Measurements from ENCODE around the gene TSPAN15. TPM values are rescaled to one million over a fixed set of nuclear protein-coding genes. Genes with fewer than 3 reads are reported as not detected.

The TSPAN15 gene
- 0.97 and 1.6 TPM in 2 replicates for total RNA-seq (2014; rRNA removed; shearing (Covaris generic); ENCODE audit: low replicate concordance)

DNA sequence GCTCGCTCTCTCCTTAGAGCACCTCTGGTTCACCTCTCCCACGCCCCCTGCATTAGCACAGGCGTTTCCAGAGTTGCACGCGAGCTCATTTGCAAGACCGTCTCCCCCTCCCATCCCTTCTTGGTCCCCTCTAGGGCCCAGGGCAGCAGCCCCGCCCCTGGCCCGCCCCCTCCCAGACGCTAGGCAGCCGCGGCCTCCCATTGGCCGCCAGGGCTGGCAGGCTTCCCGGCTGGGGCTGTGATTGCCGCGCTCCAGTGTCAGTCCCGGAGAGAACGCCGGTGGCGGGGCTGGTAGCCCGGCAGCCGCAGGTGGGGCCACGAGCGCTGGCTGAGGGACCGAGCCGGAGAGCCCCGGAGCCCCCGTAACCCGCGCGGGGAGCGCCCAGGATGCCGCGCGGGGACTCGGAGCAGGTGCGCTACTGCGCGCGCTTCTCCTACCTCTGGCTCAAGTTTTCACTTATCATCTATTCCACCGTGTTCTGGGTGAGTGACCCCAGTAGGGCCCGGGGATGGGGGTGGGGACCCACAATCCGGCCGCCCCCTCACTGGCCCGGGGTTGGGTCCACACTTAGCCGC is at the start of gene TSPAN15:
Gene TSPAN15, plus strand, starts transcription at position 257 of the 575 bp plus-strand sequence. Its CDS starts 130 bp downstream, at position 387.
- peak; percentile 87 for DNase-seq
- Histone ChIP-seq H3K9ac (ENCODE audit: low read length) (peak within 1 kb of the TSS; percentile 54), H3K4me2 (ENCODE audit: low read depth, low read length, poor library complexity, severe bottlenecking) (peak within 1 kb of the TSS; percentile 73), H3K4me3 (ENCODE audit: low read length) (peak within 1 kb of the TSS; percentile 72), H3K27me3 (ENCODE audit: low read length) (no peaks in the 10 kb centered on the region), H2AFZ (ENCODE audit: low read length) (peak within 1 kb of the TSS; percentile 71; the same call in 1 of the 2 replicates), H3K36me3 (ENCODE audit: insufficient read depth, low read length) (no peaks in the 10 kb centered on the region), H3K9me2 (replicated peaks; ENCODE audit: insufficient read depth, low read length) (no peaks in the 10 kb centered on the region), H3K4me1 (ENCODE audit: low read length) (peaks cover 4% of the 10 kb centered on the region), H3K9me3 (ENCODE audit: low read length) (no peaks in the 10 kb centered on the region), H3K27ac (ENCODE audit: low read length) (no peak within 1 kb of the TSS), H4K20me1 (ENCODE audit: insufficient read depth, low read depth, low read length) (no peaks in the 10 kb centered on the region), H3K79me2 (ENCODE audit: low read length) (no peaks in the 10 kb centered on the region)

DNA sequence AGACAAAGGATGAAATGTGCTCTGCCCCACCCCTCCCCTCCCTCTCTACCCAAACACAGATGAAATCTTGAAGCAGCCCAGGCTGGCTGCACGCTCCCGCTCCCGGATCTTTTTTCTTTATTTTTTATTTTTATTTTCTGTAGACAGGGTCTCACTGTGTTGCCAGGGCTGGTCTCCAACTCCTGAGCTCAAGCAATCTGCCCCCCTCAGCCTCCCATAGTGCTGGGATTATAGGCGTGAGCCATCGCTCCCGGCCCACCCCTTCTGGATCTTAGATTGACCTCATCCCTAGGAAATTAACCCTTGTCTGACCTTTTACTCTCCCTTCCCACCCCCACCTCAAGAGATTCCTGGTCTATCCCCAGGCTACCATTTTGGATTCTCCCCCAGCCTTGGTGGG is 48.9 kb upstream of the TSPAN15 start:
- no peak overlapping the region for H3K27ac ChIP-seq (ENCODE audit: low read length)
- H3K36me3 ChIP-seq (ENCODE audit: insufficient read depth, low read length): peaks cover 26% of the 10 kb centered on the region
- H3K27me3 ChIP-seq (ENCODE audit: low read length): no peaks in the 10 kb centered on the region
- H3K4me1 ChIP-seq (ENCODE audit: low read length): peaks cover 18% of the 10 kb centered on the region
- no peak overlapping the region for H3K9ac ChIP-seq (ENCODE audit: low read length)
- H3K9me2 ChIP-seq (replicated peaks; ENCODE audit: insufficient read depth, low read length): no peaks in the 10 kb centered on the region
- DNase-seq: no peak
- H3K4me2 ChIP-seq (ENCODE audit: low read depth, low read length, poor library complexity, severe bottlenecking): no peak overlapping the region
- no peaks in the 10 kb centered on the region for H4K20me1 ChIP-seq (ENCODE audit: insufficient read depth, low read depth, low read length)
- no peak overlapping the region for H2AFZ ChIP-seq (ENCODE audit: low read length)
- H3K79me2 ChIP-seq (ENCODE audit: low read length): no peaks in the 10 kb centered on the region
- no peaks in the 10 kb centered on the region for H3K9me3 ChIP-seq (ENCODE audit: low read length)
- H3K4me3 ChIP-seq (ENCODE audit: low read length): no peak overlapping the region

DNA sequence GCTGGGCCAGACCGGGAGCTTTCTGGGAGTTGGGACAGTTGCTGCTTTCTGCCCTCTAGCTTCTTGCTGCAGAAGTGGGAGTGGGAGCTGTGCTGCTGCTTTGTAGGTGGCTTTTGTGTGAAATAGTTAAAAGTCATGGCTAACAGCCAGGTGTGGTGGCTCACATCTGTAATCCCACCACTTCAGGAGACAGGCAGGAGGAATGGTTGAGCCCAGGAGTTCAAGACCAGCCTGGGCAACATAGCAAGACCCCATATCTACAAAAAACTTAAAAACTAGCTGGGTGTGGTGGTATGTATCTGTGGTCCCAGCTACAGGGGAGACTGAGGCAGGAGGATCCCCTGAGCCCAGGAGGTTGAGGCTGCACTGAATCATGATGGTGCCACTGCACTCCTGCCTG is 48.2 kb upstream of the TSPAN15 start:
- peaks cover 22% of the 10 kb centered on the region for H3K36me3 ChIP-seq (ENCODE audit: insufficient read depth, low read length)

DNA sequence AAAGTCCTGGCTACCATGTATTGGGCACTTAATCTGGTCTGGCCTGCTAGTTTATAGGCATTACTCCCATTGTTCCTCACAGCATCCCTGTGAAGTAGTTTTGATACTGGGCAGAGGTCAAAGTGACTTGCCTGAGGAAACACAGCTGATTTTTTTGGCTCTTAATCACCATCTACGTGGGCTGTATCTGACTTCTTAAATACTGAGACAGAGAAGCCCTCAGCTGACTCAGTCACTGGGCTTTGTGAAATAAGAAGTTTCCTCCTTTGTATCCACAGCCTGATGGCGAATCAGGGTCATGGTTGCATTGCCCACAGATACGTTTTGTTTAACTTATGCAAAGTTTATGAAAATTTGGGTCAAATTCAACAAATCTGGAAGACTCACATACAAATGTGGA is 47.7 kb upstream of the TSPAN15 start:
- H3K27ac ChIP-seq (ENCODE audit: low read length): peak overlapping the region; percentile 38
- H3K36me3 ChIP-seq (ENCODE audit: insufficient read depth, low read length): peaks cover 19% of the 10 kb centered on the region
- H2AFZ ChIP-seq (ENCODE audit: low read length): no peak overlapping the region
- no peak overlapping the region for H3K9ac ChIP-seq (ENCODE audit: low read length)
- no peaks in the 10 kb centered on the region for H3K79me2 ChIP-seq (ENCODE audit: low read length)
- H3K27me3 ChIP-seq (ENCODE audit: low read length): no peaks in the 10 kb centered on the region
- H3K9me2 ChIP-seq (replicated peaks; ENCODE audit: insufficient read depth, low read length): no peaks in the 10 kb centered on the region
- H3K4me3 ChIP-seq (ENCODE audit: low read length): no peak overlapping the region
- H3K4me2 ChIP-seq (ENCODE audit: low read depth, low read length, poor library complexity, severe bottlenecking): no peak overlapping the region
- DNase-seq: peak; percentile 59
- no peaks in the 10 kb centered on the region for H4K20me1 ChIP-seq (ENCODE audit: insufficient read depth, low read depth, low read length)
- H3K9me3 ChIP-seq (ENCODE audit: low read length): no peaks in the 10 kb centered on the region
- H3K4me1 ChIP-seq (ENCODE audit: low read length): peaks cover 29% of the 10 kb centered on the region

More for the DNA sequence above, 48.2 kb upstream of the TSPAN15 start:
- H3K9me3 ChIP-seq (ENCODE audit: low read length): no peaks in the 10 kb centered on the region
- H3K9me2 ChIP-seq (replicated peaks; ENCODE audit: insufficient read depth, low read length): no peaks in the 10 kb centered on the region
- H3K27me3 ChIP-seq (ENCODE audit: low read length): no peaks in the 10 kb centered on the region
- no peaks in the 10 kb centered on the region for H4K20me1 ChIP-seq (ENCODE audit: insufficient read depth, low read depth, low read length)
- no peak overlapping the region for H3K4me2 ChIP-seq (ENCODE audit: low read depth, low read length, poor library complexity, severe bottlenecking)
- no peak overlapping the region for H3K4me3 ChIP-seq (ENCODE audit: low read length)
- H3K79me2 ChIP-seq (ENCODE audit: low read length): no peaks in the 10 kb centered on the region
- DNase-seq: no peak
- no peak overlapping the region for H3K9ac ChIP-seq (ENCODE audit: low read length)
- H3K4me1 ChIP-seq (ENCODE audit: low read length): peaks cover 25% of the 10 kb centered on the region
- peak overlapping the region; percentile 38 for H3K27ac ChIP-seq (ENCODE audit: low read length)
- H2AFZ ChIP-seq (ENCODE audit: low read length): no peak overlapping the region

DNA sequence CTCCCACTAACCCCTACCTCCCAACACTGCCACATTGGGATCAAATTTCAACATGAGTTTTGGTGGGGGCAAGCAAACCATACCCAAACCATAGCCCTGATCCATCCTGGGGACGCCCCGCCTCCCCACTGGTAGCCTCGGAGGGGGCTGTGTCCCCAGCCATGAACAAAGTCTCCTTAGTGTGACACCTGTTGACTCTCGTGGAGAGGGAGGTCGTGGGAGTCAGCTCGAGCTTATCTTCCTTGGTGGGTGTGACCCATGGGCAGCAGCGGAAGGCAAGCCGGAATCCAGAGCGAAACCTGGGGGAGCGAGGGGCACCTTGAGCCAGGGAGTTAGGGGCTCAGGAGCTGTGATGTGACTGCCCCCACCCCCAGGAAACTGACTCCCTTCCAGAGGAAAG is 46.5 kb upstream of the TSPAN15 start:
- H4K20me1 ChIP-seq (ENCODE audit: insufficient read depth, low read depth, low read length): no peaks in the 10 kb centered on the region
- no peaks in the 10 kb centered on the region for H3K9me3 ChIP-seq (ENCODE audit: low read length)
- no peaks in the 10 kb centered on the region for H3K9me2 ChIP-seq (replicated peaks; ENCODE audit: insufficient read depth, low read length)
- no peak overlapping the region for H3K27ac ChIP-seq (ENCODE audit: low read length)
- DNase-seq: no peak
- peaks cover 14% of the 10 kb centered on the region for H3K36me3 ChIP-seq (ENCODE audit: insufficient read depth, low read length)
- H3K9ac ChIP-seq (ENCODE audit: low read length): no peak overlapping the region
- H3K79me2 ChIP-seq (ENCODE audit: low read length): no peaks in the 10 kb centered on the region
- no peak overlapping the region for H3K4me3 ChIP-seq (ENCODE audit: low read length)
- no peak overlapping the region for H2AFZ ChIP-seq (ENCODE audit: low read length)
- H3K4me2 ChIP-seq (ENCODE audit: low read depth, low read length, poor library complexity, severe bottlenecking): no peak overlapping the region
- H3K27me3 ChIP-seq (ENCODE audit: low read length): no peaks in the 10 kb centered on the region
- H3K4me1 ChIP-seq (ENCODE audit: low read length): peaks cover 38% of the 10 kb centered on the region

DNA sequence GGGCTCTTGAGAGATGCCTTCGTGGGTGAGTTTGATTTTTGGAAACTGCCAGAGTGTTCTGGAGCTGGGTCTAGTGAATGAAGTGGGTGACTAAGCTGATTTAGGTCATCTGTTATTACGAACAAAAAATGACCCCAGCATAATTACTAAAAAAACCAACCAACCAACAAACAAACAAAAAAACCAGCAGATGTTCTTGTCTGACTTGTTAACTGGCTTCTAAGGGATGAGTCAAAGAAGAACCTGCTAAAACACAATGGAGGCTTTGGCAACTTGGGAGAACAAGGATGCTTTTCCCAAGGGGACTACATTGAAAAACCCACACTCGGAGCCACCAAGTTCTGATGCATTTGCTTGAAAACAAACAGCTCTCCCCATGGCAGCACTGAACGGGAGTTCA is 46.0 kb upstream of the TSPAN15 start:
- H4K20me1 ChIP-seq (ENCODE audit: insufficient read depth, low read depth, low read length): no peaks in the 10 kb centered on the region
- H3K9me3 ChIP-seq (ENCODE audit: low read length): no peaks in the 10 kb centered on the region
- no peaks in the 10 kb centered on the region for H3K9me2 ChIP-seq (replicated peaks; ENCODE audit: insufficient read depth, low read length)
- no peak for DNase-seq
- no peak overlapping the region for H3K9ac ChIP-seq (ENCODE audit: low read length)
- H3K4me3 ChIP-seq (ENCODE audit: low read length): no peak overlapping the region
- H3K27ac ChIP-seq (ENCODE audit: low read length): no peak overlapping the region
- H3K4me2 ChIP-seq (ENCODE audit: low read depth, low read length, poor library complexity, severe bottlenecking): no peak overlapping the region
- H3K79me2 ChIP-seq (ENCODE audit: low read length): no peaks in the 10 kb centered on the region
- H2AFZ ChIP-seq (ENCODE audit: low read length): no peak overlapping the region
- peaks cover 10% of the 10 kb centered on the region for H3K36me3 ChIP-seq (ENCODE audit: insufficient read depth, low read length)
- H3K4me1 ChIP-seq (ENCODE audit: low read length): peaks cover 41% of the 10 kb centered on the region
- H3K27me3 ChIP-seq (ENCODE audit: low read length): no peaks in the 10 kb centered on the region

DNA sequence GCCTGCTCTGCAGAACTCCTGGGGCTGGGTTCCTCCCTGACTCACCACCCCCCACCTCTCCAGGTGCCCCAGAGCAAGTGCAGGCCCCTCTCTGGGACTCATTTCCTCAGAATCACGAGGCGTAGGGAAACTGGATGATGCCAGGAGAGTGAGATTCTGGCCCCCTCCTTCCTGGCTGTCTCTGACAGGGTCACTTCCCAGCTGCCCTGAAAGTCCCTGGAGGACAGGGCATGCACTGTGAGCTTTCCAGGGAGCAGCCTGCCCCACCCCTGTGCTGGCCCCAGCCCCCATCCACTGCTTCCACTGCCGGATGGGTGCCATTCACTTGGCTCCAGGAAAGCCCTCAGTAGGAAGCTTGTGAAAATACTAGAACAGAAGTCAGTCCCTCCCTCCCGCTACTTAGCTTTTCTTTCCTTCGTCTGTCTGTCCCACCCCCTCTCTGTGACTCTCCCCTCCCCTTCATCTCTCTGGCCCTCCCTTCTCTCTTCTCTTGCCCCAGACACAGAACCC is 44.9 kb upstream of the TSPAN15 start:
- Histone ChIP-seq H3K9me2 (replicated peaks; ENCODE audit: insufficient read depth, low read length) (no peaks in the 10 kb centered on the region), H3K4me2 (ENCODE audit: low read depth, low read length, poor library complexity, severe bottlenecking) (no peak overlapping the region), H4K20me1 (ENCODE audit: insufficient read depth, low read depth, low read length) (no peaks in the 10 kb centered on the region), H3K79me2 (ENCODE audit: low read length) (no peaks in the 10 kb centered on the region), H3K27me3 (ENCODE audit: low read length) (no peaks in the 10 kb centered on the region), H3K27ac (ENCODE audit: low read length) (no peak overlapping the region), H3K4me1 (ENCODE audit: low read length) (peaks cover 41% of the 10 kb centered on the region), H3K9ac (ENCODE audit: low read length) (no peak overlapping the region), H2AFZ (ENCODE audit: low read length) (no peak overlapping the region), H3K4me3 (ENCODE audit: low read length) (no peak overlapping the region), H3K9me3 (ENCODE audit: low read length) (no peaks in the 10 kb centered on the region), H3K36me3 (ENCODE audit: insufficient read depth, low read length) (peaks cover 5% of the 10 kb centered on the region)
- no peak for DNase-seq

DNA sequence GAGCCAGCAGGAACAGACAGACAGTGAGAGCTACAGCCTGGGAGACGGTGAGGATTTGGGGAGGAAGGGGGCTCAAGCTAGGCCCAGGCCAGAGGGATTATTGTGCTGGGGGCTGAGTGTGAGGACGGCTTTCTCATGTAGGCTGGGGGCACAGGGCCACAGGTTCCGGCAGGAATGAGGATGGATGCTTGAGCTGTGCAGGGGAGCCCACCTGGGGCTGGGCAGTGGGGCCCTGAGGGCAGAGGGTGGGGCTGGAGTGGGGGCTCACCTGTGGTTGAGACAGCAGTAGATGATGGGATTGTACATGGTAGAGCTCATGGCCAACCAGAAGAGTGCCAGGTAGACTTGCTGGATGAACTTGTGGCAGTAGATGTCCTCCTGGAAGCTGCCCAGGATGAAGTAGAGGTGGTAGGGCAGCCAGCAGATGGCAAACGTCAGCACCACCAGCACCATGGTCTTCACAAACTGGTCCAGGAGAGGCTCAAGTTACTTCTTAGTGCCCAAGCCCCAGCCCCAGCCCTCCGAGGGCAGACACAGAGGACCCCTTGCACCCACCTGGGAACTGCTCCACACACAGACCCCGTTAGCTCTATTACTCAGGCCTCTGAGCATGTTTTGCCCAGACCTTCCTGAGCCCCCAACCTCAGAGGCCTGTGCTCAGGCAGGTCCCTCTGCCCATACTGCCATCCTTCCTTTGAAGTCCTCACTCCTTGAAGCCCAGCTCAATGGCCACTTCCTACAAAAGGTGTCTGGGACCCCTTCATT is 44.3 kb upstream of the TSPAN15 start:
- Histone ChIP-seq H3K4me3 (ENCODE audit: low read length) (no peak overlapping the region), H3K9ac (ENCODE audit: low read length) (no peak overlapping the region), H2AFZ (ENCODE audit: low read length) (no peak overlapping the region), H3K27ac (ENCODE audit: low read length) (no peak overlapping the region), H3K27me3 (ENCODE audit: low read length) (no peaks in the 10 kb centered on the region), H3K9me2 (replicated peaks; ENCODE audit: insufficient read depth, low read length) (no peaks in the 10 kb centered on the region), H3K4me1 (ENCODE audit: low read length) (peaks cover 41% of the 10 kb centered on the region), H3K9me3 (ENCODE audit: low read length) (no peaks in the 10 kb centered on the region), H4K20me1 (ENCODE audit: insufficient read depth, low read depth, low read length) (no peaks in the 10 kb centered on the region), H3K36me3 (ENCODE audit: insufficient read depth, low read length) (peaks cover 4% of the 10 kb centered on the region), H3K4me2 (ENCODE audit: low read depth, low read length, poor library complexity, severe bottlenecking) (no peak overlapping the region), H3K79me2 (ENCODE audit: low read length) (no peaks in the 10 kb centered on the region)
- DNase-seq: no peak
